Measurements from ENCODE around the gene PTPN4.

Gene PTPN4

DNA sequence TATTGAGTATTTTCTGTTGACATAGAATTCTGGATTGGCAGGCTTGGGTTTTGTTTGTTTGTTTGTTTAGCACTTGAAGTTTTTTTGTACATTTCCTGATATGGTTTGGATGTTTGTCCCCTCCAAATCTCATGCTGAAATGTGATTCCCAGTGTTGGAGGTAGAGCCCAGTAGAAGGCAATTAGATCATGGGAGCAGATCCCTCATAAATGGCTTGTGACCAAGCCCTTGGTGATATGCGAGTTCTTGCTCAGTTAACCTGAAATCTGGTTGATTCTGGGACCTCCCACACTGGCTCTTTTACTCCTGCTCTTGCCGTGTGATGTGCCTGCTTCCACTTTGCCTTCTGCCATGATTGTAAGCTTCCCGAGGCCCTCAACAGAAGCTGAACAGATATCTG lies 98.0 kb downstream of the PTPN4 start:
- TF ChIP-seq, protein P1, sequence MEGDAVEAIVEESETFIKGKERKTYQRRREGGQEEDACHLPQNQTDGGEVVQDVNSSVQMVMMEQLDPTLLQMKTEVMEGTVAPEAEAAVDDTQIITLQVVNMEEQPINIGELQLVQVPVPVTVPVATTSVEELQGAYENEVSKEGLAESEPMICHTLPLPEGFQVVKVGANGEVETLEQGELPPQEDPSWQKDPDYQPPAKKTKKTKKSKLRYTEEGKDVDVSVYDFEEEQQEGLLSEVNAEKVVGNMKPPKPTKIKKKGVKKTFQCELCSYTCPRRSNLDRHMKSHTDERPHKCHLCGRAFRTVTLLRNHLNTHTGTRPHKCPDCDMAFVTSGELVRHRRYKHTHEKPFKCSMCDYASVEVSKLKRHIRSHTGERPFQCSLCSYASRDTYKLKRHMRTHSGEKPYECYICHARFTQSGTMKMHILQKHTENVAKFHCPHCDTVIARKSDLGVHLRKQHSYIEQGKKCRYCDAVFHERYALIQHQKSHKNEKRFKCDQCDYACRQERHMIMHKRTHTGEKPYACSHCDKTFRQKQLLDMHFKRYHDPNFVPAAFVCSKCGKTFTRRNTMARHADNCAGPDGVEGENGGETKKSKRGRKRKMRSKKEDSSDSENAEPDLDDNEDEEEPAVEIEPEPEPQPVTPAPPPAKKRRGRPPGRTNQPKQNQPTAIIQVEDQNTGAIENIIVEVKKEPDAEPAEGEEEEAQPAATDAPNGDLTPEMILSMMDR (IDR thresholded peaks at IDR 0.05), result no peak
- no peak for TF ChIP-seq ZFX (IDR thresholded peaks at IDR 0.05; ENCODE audit: borderline replicate concordance)
- H3K27ac ChIP-seq, result no peak overlapping the region

GRCh38 chr2:119859528-119859927 lies 99.8 kb downstream of the PTPN4 start:
- TF ChIP-seq ZFX (IDR thresholded peaks at IDR 0.05; ENCODE audit: borderline replicate concordance), result no peak
- TF ChIP-seq, protein P1 (IDR thresholded peaks at IDR 0.05), result no peak
- H3K27ac ChIP-seq, result no peak overlapping the region

DNA sequence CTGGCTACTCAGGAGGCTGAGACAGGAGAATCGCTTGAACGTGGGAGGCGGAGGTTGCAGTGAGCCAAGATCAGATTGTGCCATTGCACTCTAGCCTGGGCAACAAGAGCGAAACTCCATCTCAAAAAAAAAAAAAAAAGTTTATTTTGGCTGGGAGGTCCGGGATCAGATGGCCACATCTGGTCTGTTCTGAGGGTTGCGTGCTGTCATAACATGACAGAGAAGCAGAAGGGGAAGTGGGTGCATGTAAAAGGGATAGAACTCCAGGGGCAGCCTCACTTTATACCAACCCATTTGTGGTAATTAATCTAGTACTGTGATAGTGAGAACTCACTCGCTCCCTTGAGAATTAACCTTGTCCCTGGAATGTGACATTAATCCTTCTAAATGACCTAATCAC lies 101.2 kb downstream of the PTPN4 start:
- TF ChIP-seq, protein P1 (IDR thresholded peaks at IDR 0.05), result no peak
- no peak for TF ChIP-seq ZFX (IDR thresholded peaks at IDR 0.05; ENCODE audit: borderline replicate concordance)
- no peak overlapping the region for H3K27ac ChIP-seq

DNA sequence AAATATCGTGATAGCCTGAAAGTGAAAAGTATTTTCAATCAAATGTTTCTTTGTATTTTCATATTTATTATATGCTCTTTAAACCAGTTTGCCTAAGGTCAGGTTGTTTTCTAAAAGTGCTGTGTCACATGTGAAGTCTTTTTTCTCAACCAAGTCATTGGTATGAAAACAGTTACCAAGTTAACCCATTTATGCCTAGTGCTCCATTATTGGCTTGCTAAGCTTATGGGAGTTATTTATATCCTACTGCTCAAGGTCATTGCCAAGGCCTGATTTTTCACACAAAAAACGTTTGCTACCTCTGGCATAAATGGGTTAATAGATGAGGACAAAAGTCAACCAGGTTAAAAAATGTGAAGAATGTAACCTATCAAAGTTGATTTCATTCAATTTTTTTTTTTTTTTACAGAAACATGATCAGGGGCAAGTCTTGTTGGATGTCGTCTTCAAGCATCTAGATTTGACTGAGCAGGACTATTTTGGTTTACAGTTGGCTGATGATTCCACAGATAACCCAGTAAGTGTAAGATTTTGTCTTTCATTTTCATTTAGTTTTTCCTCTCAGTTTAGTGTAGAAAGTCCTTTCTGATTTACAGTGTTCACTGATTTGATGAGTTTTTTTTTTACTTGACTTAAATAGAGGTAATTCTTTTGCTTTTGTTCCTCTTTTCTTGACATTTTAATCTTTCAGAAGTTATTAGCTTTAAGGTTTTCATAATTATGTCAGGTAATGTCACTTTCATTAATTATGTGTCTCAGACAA lies 102.6 kb downstream of the PTPN4 start:
- TF ChIP-seq, protein P1 (IDR thresholded peaks at IDR 0.05), result no peak
- TF ChIP-seq ZFX (IDR thresholded peaks at IDR 0.05; ENCODE audit: borderline replicate concordance), result no peak
- H3K27ac ChIP-seq, result no peak overlapping the region

- TF ChIP-seq, protein P1 (IDR thresholded peaks at IDR 0.05), result no peak
- TF ChIP-seq ZFX (IDR thresholded peaks at IDR 0.05; ENCODE audit: borderline replicate concordance), result no peak
These were observed 104.6 kb downstream of the PTPN4 start for GRCh38 chr2:119864318-119864717.

DNA sequence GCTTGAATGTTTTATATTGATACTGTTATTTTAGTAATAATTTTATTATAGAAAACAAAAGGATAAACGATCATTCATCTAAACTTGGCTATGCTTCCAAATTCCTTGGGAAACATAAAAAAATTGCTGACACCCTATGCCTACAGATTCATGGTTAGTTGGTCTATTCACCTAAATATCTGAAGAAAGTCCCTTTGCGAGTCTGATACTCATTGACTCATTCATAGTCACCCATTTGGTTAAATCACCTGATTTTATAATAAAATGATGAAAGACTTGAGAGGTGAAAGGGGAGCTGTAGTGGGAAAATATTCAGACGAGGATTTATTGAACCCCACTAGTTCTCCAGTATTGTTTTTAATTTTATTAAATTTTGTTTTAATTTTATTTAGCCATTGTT lies 112.0 kb downstream of the PTPN4 start:
- H3K27ac ChIP-seq, result no peak overlapping the region
- TF ChIP-seq ZFX (IDR thresholded peaks at IDR 0.05; ENCODE audit: borderline replicate concordance), result no peak
- TF ChIP-seq, protein P1 (IDR thresholded peaks at IDR 0.05), result no peak

More at GRCh38 chr2:119864318-119864717, 104.6 kb downstream of the PTPN4 start:
- H3K27ac ChIP-seq, result no peak overlapping the region

Measured in 22Rv1 (cell line).